ENCODE data around the gene DDHD1.
"Not testable (repeated sequence)": the region's sequence is repeated elsewhere in the genome, so short reads cannot be mapped to it uniquely, and the experiment has no call there.

Gene DDHD1

GRCh38 chr14:53127151-53127550, 26.0 kb downstream of the DDHD1 start:
- Histone ChIP-seq H3K4ac (ENCODE audit: low read depth in 1 of 2, low read length in 2 of 2) (no peak overlapping the region), H2AFZ (ENCODE audit: low read depth, low read length) (no peak overlapping the region), H3K9ac (ENCODE audit: low read length) (peak overlapping the region; percentile 87), H4K8ac (ENCODE audit: low read length) (no peak overlapping the region), H3K79me1 (replicated peaks; ENCODE audit: low read length, poor library complexity, severe bottlenecking) (peaks cover 18% of the 10 kb centered on the region), H2BK12ac (ENCODE audit: low read length in 2 of 2) (no peak overlapping the region), H3K23ac (ENCODE audit: low read length in 2 of 2) (no peak overlapping the region), H3K14ac (ENCODE audit: low read length in 2 of 2) (no peak overlapping the region), H2BK5ac (ENCODE audit: low read depth, low read length, poor library complexity, severe bottlenecking) (no peak overlapping the region), H3K18ac (ENCODE audit: low read depth in 1 of 2, low read length in 2 of 2) (no peak overlapping the region), H3K27me3 (ENCODE audit: control insufficient read depth in 1 of 2, insufficient read depth in 1 of 2, low read length in 2 of 2) (no peaks in the 10 kb centered on the region), H3K9me3 (ENCODE audit: control insufficient read depth, low read length) (no peaks in the 10 kb centered on the region), H3K4me1 (ENCODE audit: control insufficient read depth, insufficient read depth, low read depth, low read length) (no peaks in the 10 kb centered on the region), H3K36me3 (ENCODE audit: control insufficient read depth in 1 of 2, insufficient read depth in 2 of 2, low read depth in 1 of 2, low read length in 2 of 2) (no peaks in the 10 kb centered on the region), H4K91ac (ENCODE audit: low read length) (no peak overlapping the region), H3K4me2 (ENCODE audit: low read length, poor library complexity, severe bottlenecking) (no peak overlapping the region), H2BK15ac (ENCODE audit: low read depth, poor library complexity, severe bottlenecking) (no peak overlapping the region), H3K4me3 (ENCODE audit: insufficient read depth in 1 of 2, low read depth in 1 of 2, low read length in 2 of 2) (peak overlapping the region in 1 of 2 experiments; percentile 74), H2BK120ac (ENCODE audit: low read depth, low read length) (no peak overlapping the region), H3K27ac (ENCODE audit: low read length, poor library complexity, severe bottlenecking) (no peak overlapping the region), H2AK5ac (ENCODE audit: low read length, severe bottlenecking) (no peak overlapping the region)
- no peak for DNase-seq
- no CpG with 5 or more reads among the region's 1 CpG for WGBS

GRCh38 chr14:53126731-53127130, 26.4 kb downstream of the DDHD1 start:
- Histone ChIP-seq H2BK12ac (ENCODE audit: low read length in 2 of 2) (no peak overlapping the region), H3K27ac (ENCODE audit: low read length, poor library complexity, severe bottlenecking) (no peak overlapping the region), H3K9ac (ENCODE audit: low read length) (peak overlapping the region; percentile 87), H3K14ac (ENCODE audit: low read length in 2 of 2) (no peak overlapping the region), H3K18ac (ENCODE audit: low read depth in 1 of 2, low read length in 2 of 2) (no peak overlapping the region), H3K27me3 (ENCODE audit: control insufficient read depth in 1 of 2, insufficient read depth in 1 of 2, low read length in 2 of 2) (no peaks in the 10 kb centered on the region), H3K4me2 (ENCODE audit: low read length, poor library complexity, severe bottlenecking) (no peak overlapping the region), H3K79me1 (replicated peaks; ENCODE audit: low read length, poor library complexity, severe bottlenecking) (peaks cover 20% of the 10 kb centered on the region), H3K36me3 (ENCODE audit: control insufficient read depth in 1 of 2, insufficient read depth in 2 of 2, low read depth in 1 of 2, low read length in 2 of 2) (no peaks in the 10 kb centered on the region), H2BK120ac (ENCODE audit: low read depth, low read length) (no peak overlapping the region), H2AK5ac (ENCODE audit: low read length, severe bottlenecking) (no peak overlapping the region), H2BK15ac (ENCODE audit: low read depth, poor library complexity, severe bottlenecking) (no peak overlapping the region), H3K4me3 (ENCODE audit: insufficient read depth in 1 of 2, low read depth in 1 of 2, low read length in 2 of 2) (peak overlapping the region in 1 of 2 experiments; percentile 74), H4K8ac (ENCODE audit: low read length) (no peak overlapping the region), H2BK5ac (ENCODE audit: low read depth, low read length, poor library complexity, severe bottlenecking) (no peak overlapping the region), H2AFZ (ENCODE audit: low read depth, low read length) (no peak overlapping the region), H3K23ac (ENCODE audit: low read length in 2 of 2) (no peak overlapping the region), H4K91ac (ENCODE audit: low read length) (no peak overlapping the region), H3K4me1 (ENCODE audit: control insufficient read depth, insufficient read depth, low read depth, low read length) (no peaks in the 10 kb centered on the region), H3K9me3 (ENCODE audit: control insufficient read depth, low read length) (no peaks in the 10 kb centered on the region), H3K4ac (ENCODE audit: low read depth in 1 of 2, low read length in 2 of 2) (no peak overlapping the region)
- 95% methylated on average over 2 of the region's 6 CpGs for WGBS
- peak; percentile 19 for DNase-seq

GRCh38 chr14:53124786-53125185, 28.3 kb downstream of the DDHD1 start:
- Histone ChIP-seq H3K27ac (ENCODE audit: low read length, poor library complexity, severe bottlenecking) (no peak overlapping the region), H3K9ac (ENCODE audit: low read length) (no peak overlapping the region), H2BK120ac (ENCODE audit: low read depth, low read length) (no peak overlapping the region), H3K79me1 (replicated peaks; ENCODE audit: low read length, poor library complexity, severe bottlenecking) (peaks cover 20% of the 10 kb centered on the region), H2BK12ac (ENCODE audit: low read length in 2 of 2) (no peak overlapping the region), H3K18ac (ENCODE audit: low read depth in 1 of 2, low read length in 2 of 2) (no peak overlapping the region), H2BK5ac (ENCODE audit: low read depth, low read length, poor library complexity, severe bottlenecking) (no peak overlapping the region), H3K36me3 (ENCODE audit: control insufficient read depth in 1 of 2, insufficient read depth in 2 of 2, low read depth in 1 of 2, low read length in 2 of 2) (no peaks in the 10 kb centered on the region), H2BK15ac (ENCODE audit: low read depth, poor library complexity, severe bottlenecking) (no peak overlapping the region), H3K14ac (ENCODE audit: low read length in 2 of 2) (no peak overlapping the region), H3K27me3 (ENCODE audit: control insufficient read depth in 1 of 2, insufficient read depth in 1 of 2, low read length in 2 of 2) (no peaks in the 10 kb centered on the region), H3K4me1 (ENCODE audit: control insufficient read depth, insufficient read depth, low read depth, low read length) (no peaks in the 10 kb centered on the region), H2AFZ (ENCODE audit: low read depth, low read length) (no peak overlapping the region), H3K4me2 (ENCODE audit: low read length, poor library complexity, severe bottlenecking) (no peak overlapping the region), H3K23ac (ENCODE audit: low read length in 2 of 2) (no peak overlapping the region), H4K8ac (ENCODE audit: low read length) (no peak overlapping the region), H3K9me3 (ENCODE audit: control insufficient read depth, low read length) (peaks cover 6% of the 10 kb centered on the region), H4K91ac (ENCODE audit: low read length) (no peak overlapping the region), H3K4me3 (ENCODE audit: insufficient read depth in 1 of 2, low read depth in 1 of 2, low read length in 2 of 2) (no peak overlapping the region), H2AK5ac (ENCODE audit: low read length, severe bottlenecking) (no peak overlapping the region), H3K4ac (ENCODE audit: low read depth in 1 of 2, low read length in 2 of 2) (no peak overlapping the region)
- WGBS = no CpG with 5 or more reads among the region's 3 CpGs
- DNase-seq = no peak

- not testable (repeated sequence) for H3K36me3 ChIP-seq (ENCODE audit: control insufficient read depth in 1 of 2, insufficient read depth in 2 of 2, low read depth in 1 of 2, low read length in 2 of 2); DNase-seq; H3K9ac ChIP-seq (ENCODE audit: low read length); H2AK5ac ChIP-seq (ENCODE audit: low read length, severe bottlenecking); H2BK15ac ChIP-seq (ENCODE audit: low read depth, poor library complexity, severe bottlenecking); H3K4me3 ChIP-seq (ENCODE audit: insufficient read depth in 1 of 2, low read depth in 1 of 2, low read length in 2 of 2); H4K8ac ChIP-seq (ENCODE audit: low read length); H2BK5ac ChIP-seq (ENCODE audit: low read depth, low read length, poor library complexity, severe bottlenecking); H2AFZ ChIP-seq (ENCODE audit: low read depth, low read length); H3K27ac ChIP-seq (ENCODE audit: low read length, poor library complexity, severe bottlenecking); H2BK12ac ChIP-seq (ENCODE audit: low read length in 2 of 2); H3K18ac ChIP-seq (ENCODE audit: low read depth in 1 of 2, low read length in 2 of 2); H4K91ac ChIP-seq (ENCODE audit: low read length); H3K9me3 ChIP-seq (ENCODE audit: control insufficient read depth, low read length); H3K4me1 ChIP-seq (ENCODE audit: control insufficient read depth, insufficient read depth, low read depth, low read length); H2BK120ac ChIP-seq (ENCODE audit: low read depth, low read length); H3K14ac ChIP-seq (ENCODE audit: low read length in 2 of 2); H3K23ac ChIP-seq (ENCODE audit: low read length in 2 of 2); H3K4ac ChIP-seq (ENCODE audit: low read depth in 1 of 2, low read length in 2 of 2); H3K4me2 ChIP-seq (ENCODE audit: low read length, poor library complexity, severe bottlenecking); H3K27me3 ChIP-seq (ENCODE audit: control insufficient read depth in 1 of 2, insufficient read depth in 1 of 2, low read length in 2 of 2)
- peaks cover 18% of the 10 kb centered on the region for H3K79me1 ChIP-seq (replicated peaks; ENCODE audit: low read length, poor library complexity, severe bottlenecking)
- WGBS = 100% methylated on average over 2 of the region's 2 CpGs
Observed at GRCh38 chr14:53121419-53121818, 31.7 kb downstream of the DDHD1 start.
